GM18499 (cell line): ENCODE data around the gene MYO7B.

Source experiments
- ATAC-seq: cut with Tn5 transposase; IDR thresholded peaks from one replicate; pipeline ENCODE4 v1.9.1; 2021; ENCODE audit warnings: moderate number of reproducible peaks; ENCODE audit not compliant: insufficient read depth, unreplicated experiment

Gene MYO7B

GRCh38 chr2:127604986-127605385, 69.5 kb downstream of the MYO7B start:
- no peak for ATAC-seq

GRCh38 chr2:127605691-127606263, 70.3 kb downstream of the MYO7B start:
- no peak for ATAC-seq

- no peak for ATAC-seq
Observed at GRCh38 chr2:127606625-127607398, 71.3 kb downstream of the MYO7B start.

- no peak for ATAC-seq
Observed at GRCh38 chr2:127607399-127607908, 72.0 kb downstream of the MYO7B start.

GRCh38 chr2:127608061-127609030, 72.9 kb downstream of the MYO7B start:
- ATAC-seq: no peak

GRCh38 chr2:127609031-127609751, 73.7 kb downstream of the MYO7B start:
- ATAC-seq: no peak

- ATAC-seq: no peak
Observed at GRCh38 chr2:127609818-127610217, 74.3 kb downstream of the MYO7B start.

GRCh38 chr2:127610561-127610960, 75.1 kb downstream of the MYO7B start:
- ATAC-seq: no peak

GRCh38 chr2:127611076-127611925, 75.8 kb downstream of the MYO7B start:
- ATAC-seq: no peak

- ATAC-seq: no peak
Observed at GRCh38 chr2:127612111-127612822, 76.8 kb downstream of the MYO7B start.

- no peak for ATAC-seq
Observed at GRCh38 chr2:127614246-127614645, 78.8 kb downstream of the MYO7B start.

- ATAC-seq: no peak
Observed at GRCh38 chr2:127614731-127615130, 79.2 kb downstream of the MYO7B start.

GRCh38 chr2:127615511-127616166, 80.2 kb downstream of the MYO7B start:
- ATAC-seq: no peak

- ATAC-seq: no peak
Observed at GRCh38 chr2:127618551-127619202, 83.2 kb downstream of the MYO7B start.

- ATAC-seq: no peak
Observed at GRCh38 chr2:127619203-127619590, 83.7 kb downstream of the MYO7B start.

- no peak for ATAC-seq
Observed at GRCh38 chr2:127619877-127620705, 84.6 kb downstream of the MYO7B start.

GRCh38 chr2:127620866-127621265, 85.4 kb downstream of the MYO7B start:
- no peak for ATAC-seq
